Measurements from ENCODE around the gene TANC1.
A peak's percentile ranks its signal among the peaks of the same experiment; 100 is the strongest.

TANC1 gene

DNA sequence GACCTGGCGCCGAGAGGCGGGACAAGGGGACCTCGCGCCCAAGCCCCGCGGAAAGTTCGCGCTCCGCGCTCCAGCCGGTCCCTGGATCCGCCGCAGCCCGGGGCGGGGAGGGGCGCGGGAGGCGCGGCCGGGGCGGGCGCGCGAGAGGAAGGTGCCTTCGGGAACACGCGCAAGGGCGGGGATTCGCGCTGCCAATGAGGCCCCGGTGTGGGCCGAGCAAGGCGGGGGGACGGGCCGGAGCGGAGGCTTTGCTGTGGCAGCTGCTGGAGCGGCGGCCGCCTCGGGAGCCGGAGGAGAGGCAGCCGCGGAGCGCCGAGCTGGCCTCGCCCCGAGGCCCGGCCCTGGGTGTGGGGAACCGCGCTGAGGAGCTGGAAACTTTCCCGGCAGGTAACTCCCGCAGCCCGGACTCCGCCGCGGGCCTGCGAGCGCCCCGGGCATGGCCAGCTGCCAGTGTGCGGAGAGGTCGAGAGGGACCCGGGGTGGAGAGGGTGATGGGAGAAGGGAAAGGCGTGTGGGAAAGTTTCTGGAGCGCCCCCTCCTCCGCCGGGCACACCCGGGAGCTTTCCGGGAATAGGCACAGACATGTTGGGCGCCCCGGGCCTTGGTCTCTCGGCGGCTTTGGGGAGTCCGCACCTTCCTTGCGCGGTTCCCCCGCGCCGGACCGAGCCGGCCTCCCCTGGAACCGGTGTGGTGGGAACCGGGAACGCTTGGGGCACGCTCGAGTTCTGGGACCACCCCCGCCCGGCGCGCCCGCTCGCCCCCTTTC, at the start of gene TANC1:
Gene TANC1, plus strand, starts transcription at position 245 of the 766 bp plus-strand sequence. CDS start 97,271 bp downstream, outside the sequence.
- DNase-seq, result no peak

DNA sequence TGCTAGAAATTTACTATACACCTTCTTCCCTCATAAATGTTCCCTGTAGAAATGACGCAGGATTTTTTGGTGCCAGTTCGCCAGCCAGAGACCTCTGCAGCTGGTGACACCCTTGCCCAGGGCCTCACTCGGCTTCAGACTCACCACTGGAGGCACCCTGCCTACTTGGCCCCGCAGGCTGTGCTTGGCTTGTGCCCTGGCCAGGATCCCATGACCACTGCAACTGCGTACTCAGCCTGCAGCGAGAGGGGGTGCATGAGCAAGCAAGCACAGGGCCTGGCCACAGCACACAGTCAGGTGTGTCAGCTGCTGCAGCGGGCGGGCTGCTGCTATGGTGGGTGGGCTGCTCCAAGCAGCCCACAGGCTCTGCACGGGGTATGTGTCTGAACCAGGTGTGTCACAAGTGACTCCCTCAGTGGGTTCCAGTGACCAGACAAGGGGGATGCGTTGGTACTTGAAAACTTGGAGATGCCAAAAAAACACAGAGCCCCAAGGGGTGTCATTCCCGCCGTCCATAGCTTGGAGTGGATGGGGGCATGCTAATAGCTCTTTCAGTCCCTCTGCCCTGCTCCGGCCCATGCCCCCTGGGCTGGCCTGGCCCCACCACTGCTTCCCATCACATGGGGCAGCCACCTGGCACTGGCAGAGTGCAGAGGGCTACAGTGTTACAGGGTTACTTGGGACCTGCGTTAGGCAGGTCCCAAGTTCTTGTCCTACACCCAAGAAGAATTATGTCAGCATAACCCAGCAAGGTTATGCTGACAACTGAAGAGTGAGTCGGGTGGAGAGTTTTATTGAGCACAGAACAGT, 46.6 kb upstream of the TANC1 start:
- no peak for DNase-seq

DNA sequence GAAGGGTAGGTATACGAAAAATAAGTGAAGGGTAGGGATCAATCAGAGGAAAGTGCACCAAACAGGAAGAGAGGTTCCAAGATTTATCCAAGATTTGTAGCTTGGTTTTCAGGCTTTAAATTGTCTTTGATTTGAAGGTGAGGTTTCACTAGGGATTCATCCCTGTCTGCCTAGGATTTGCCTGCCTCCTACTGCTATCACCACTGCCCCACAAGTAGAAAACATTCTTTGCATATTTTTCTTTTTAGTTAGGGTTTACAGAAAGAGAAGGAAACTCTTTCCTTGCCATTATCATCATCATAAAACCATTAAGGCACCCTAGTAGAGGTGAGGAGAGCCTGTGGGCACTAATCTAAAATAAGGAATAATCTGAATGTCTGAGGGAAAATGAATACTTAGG, 45.8 kb upstream of the TANC1 start:
- DNase-seq, result no peak

DNA sequence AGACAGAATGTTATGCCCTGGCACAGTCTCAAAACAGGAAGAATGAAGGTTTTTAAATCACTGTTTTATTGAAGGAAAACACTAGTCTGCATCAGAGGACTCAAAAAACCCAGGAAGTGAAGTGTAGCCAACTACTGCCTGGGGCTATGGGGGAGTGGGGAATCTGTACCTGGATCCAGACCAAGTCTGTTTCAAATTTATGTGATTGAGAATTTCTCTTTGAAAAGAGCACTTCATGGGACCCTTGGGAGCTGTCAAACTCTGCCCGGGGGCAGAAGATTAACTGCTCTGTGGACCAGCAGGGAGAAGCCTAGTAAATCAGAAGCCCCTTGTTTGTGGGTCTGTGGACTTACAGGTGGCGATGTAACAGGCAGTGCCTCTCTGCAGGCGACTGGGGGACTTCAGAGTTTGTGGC, 45.3 kb upstream of the TANC1 start:
- DNase-seq, result no peak

DNA sequence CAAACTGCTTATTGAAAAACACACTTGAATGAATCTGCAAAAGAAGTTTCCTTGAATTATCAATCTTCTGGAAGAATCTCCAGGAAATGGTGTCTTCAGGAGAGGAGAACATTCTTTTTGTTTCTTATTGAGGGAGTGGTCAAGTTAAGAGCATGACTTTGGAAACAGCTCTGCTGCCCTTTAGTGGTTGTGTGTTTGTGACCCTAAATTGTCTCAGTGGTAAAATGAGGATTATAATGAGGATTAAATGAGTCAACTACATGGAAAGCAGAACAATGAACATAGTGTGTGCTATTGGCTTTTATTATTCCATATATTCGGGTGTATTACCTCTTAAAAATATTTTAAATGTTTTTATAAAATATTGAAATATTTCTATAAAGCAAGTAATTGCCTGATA, 44.8 kb upstream of the TANC1 start:
- DNase-seq, result no peak

DNA sequence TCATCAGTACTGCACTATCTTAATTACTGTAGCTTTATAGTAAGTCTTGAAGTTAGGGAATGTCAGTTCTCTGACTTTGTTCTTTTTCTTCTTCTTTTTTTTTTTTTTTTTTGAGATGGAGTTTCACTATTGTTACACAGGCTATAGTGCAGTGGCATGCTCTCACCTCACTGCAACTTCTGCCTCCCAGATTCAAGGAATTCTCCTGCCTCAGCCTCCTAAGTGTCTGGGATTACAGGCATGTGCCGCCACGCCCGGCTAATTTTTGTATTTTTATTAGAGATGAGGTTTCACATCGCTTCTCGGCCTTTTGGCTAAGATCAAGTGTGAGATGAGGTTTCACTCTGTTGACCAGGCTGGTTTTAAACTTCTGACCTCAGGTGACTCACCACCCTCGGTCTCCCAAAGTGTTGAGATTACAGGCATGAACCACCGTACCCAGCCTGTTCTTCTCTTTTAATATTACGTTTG, 41.9 kb upstream of the TANC1 start:
- DNase-seq, result no peak

DNA sequence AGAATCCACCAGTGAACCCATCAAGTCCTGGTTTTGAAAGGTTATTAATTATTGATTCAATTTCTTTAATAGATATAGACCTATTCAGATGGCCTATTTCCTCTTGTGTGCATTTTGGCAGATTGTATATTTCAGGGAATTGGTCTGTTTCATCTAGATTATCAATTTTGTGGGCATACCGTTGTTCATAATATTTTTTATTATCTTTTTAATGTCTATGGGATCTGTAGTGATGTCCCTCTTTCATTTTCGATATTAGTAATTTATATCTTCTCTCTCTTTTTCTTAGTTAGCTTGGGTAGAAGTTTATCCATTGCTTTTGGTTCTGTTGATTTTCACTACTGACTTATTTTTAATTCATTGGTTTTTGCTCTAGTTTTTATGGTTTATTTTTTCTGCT, 39.9 kb upstream of the TANC1 start:
- no peak for DNase-seq

DNA sequence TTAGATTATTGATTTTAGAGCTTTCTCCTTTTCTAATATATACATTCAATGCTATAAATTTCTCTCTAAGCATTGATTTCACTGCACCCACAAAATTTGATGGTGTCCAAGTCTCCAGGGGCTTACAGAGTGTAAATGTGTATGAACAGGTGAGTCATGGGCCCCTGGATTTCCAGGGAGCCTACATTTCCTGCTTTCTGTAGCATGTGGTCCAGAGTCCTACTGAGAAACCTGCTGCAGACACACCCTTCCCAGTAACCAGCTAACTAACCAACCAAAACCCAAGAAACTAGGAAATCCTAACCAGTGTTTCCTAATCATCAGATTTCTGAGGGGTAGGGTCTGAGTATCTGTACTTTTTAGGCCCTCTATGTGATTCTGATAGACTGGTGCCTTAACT, 39.5 kb upstream of the TANC1 start:
- no peak for DNase-seq

DNA sequence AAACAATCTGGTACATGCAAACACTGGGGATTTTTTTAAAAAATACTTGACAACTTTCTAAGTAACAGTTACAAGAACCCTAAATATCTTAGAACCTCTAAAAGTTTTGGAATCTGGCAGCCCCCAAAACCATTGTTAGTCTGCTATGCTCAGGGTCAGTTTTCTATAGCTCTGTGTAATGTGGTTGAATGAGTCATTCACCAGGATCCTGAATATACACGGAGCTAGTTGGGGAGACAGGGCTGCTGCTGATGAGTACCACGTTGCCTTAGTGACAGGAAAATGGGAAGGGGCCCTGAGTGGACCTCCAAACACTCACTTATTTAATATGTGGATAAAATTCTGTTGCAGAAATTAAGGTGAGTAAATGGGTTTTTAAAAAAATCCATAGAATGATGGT, 36.9 kb upstream of the TANC1 start:
- DNase-seq, result no peak

DNA sequence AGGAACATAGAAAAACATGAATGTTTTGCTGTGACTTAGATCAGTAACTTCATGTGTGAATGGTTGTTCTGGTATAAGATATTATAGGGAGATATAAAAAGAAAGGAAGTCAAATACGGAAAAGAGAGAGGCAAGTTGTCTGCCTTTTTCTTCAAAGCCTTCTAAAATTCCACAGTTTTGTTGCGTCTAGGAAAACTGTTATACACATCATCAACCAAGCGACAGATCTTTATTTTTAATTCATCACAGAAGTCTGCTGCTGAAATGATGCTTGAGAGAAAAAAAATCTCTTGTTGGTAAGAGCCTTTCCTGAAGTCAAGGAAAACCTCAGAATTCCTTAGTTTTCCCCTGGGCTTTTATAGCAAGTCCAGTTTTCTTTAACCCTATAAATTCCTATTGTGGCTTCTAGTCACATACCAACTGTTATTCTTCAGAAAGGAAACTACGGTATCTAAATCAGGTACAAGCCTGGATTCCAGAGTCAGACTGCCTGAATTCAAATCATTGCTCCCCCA, 36.3 kb upstream of the TANC1 start:
- DNase-seq, result no peak

DNA sequence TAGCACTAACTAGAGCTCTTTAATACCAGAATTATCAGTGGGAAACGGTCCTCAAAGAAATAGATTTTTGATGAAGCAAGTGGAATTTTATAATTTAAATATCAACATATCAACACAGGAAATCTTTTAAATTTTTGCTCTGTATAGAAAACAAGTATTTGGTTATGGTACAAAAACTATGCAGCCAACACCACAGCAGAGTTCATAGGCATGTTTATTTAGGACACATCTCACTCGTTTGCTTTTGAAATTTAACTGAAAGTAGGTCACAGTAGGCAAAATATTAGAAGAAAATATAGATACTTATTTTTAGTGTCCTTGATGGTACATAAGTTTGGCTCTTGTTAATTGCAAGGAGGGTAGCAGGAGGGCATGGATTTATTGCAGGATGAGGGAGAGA, 34.3 kb upstream of the TANC1 start:
- no peak for DNase-seq

DNA sequence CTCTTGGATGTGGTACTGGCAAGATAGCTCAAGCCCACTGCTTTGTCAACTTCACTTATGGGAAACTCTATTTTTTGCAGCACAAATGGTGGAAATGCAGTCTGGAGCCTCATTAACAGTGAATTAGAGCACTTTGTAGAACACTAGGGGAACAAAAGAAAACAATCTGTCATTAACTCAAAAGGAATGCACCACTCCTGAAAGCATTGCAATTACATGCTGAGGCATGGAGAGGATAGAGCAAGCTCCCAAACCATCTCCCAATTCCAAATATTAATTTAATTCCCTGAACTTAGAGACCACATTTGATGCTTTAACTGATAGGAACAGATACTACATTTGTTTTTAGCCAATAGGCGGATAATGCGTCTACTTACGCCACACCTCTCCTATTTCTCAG, 32.8 kb upstream of the TANC1 start:
- DNase-seq, result no peak

DNA sequence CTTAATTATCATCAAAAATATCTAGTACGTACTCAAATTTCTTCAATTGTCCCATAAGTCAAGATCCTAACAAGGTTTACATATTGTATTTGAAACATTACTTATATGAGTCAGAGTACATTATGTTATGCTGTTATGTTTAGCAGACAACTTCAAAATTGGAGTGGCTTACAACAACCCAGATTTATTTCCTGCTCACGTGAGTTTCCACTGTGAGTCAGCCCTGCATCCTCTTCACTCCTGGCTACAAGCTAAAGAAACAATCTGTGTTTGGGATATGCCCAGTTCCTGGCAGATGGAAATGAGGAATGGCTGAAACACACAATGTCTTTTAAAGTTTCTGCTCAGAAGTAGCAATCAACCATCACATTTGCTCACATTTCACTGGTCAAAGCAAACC, 31.5 kb upstream of the TANC1 start:
- no peak for DNase-seq

DNA sequence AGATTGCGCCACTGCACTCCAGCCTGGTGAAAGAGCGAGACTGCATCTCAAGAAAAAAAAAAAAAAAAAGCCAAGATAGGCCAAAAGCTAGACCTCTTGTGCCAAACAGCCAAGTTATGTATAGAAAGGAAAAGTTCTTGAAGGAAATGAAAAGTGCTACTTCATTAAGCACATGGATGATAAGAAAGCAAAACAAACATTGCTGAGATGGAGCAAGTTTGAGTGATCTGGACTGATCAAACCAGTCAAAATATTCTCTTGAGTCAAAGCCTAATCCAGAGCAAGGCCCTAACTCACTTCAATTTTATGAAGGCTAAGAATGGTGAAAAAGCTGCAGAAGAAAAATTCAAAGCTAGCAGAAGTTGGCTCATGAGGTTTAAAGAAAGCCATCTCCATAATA, 28.1 kb upstream of the TANC1 start:
- DNase-seq, result no peak

DNA sequence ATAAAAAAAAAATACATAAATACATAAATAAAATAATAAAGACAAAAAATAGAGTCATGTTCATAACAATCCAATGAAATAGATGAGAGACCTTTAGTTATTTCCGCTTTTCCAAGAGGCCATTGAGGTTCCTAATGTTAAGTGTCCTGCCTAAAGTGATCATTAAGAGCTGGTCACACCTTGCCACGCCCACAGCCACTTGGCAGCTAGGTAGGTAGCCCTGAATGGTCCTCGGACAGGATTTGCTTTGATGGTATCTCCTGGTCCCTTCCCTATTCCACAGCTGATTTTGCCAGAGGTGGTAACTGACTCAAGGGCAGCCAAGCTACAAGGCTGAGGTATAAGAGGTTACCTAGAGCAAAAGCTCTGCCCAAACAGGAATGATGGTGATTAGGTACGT, 24.5 kb upstream of the TANC1 start:
- DNase-seq, result no peak

DNA sequence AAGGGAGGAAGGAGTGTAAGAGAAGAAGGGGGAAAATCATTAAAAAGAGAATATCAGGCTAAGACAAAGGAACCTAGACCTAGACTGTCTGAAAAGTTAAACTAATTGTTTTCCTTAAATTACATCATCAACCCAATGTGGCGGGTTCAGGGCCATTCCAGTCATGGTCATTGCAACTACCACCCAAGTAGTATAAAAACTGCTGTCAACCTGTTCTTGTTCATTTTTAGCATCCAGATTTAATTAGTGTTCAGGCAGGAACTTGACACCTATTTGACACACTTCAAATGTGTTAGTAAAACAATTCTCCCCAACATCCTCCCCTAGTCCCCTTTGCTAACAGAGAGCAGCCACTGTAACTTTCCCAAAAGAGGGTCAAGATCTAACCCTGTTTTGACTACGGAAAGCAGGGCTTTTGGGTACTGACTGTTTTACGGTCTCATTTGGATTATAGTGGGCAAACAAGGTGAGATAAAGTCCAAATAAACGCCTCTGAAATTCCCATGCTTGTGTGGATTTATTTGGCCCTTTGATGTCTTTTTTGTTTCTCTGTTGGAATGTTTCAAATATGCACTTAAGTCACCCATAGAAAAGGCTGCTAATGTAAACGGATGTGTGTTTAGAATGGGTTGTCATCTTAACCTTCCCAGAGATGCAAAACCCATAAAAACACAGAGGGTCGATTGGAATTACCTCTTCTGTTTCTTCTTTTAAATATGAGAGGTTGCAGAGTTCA, 19.3 kb upstream of the TANC1 start:
- no peak for DNase-seq

DNA sequence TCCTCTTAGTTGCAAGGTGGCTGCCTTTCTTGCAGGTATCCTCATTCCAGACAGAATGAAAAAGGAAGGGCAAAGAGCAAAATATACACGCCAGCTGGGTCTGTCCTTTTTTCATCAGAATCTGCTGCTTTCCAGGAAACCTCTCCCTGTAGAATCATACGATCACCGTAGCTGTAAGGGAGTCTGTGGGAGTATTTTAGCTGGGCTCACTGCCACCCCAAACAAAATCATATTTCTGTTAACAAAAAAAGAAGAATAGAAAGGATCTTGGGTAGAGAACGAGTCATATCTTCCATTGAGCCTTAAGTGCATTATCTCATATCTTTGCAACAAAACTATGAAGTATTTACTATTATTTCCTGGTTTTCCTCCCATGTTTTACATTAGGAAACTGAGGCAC, 15.0 kb upstream of the TANC1 start:
- no peak for DNase-seq

DNA sequence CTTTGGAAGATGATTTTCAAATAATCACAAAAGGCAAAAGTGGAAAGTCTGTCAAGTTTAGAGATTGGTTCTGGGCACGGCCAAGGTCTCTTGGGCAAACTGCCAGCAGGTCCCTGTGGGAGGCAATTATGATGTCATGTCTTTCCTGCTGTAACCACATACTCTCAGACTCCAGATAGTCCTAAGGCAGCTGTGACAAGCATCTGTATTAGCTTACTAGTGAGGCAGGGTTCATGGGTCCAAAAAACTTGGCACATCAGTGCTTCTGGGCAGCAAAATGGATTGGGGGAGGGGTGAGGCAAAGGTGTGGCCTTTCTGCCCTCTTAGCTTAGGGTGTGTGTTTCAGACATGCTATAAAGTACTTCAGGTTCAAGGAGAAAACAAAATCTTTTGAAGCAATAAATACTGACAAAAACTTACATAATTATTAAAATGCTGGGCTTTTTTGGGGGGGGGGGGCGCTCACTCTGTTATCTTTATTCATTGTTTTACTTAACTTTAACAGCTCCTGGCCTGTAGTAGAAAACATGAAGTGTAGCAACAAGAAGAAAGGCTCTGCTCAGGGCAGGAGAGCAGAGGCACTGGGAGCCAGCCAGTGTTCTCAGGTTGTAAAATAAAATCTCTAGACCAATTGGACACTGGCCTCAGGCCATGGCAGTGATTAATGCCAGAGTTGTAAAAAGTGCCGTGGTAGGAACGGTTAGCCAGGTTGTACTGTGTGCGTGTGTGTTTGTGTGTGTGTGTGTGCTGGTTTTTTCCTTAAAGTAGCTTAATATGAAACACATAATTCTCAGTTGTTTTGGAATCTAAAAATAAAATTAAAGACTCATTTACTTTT, 14.3 kb upstream of the TANC1 start:
- peak in 1 of 2 experiments; percentile 1 for DNase-seq

DNA sequence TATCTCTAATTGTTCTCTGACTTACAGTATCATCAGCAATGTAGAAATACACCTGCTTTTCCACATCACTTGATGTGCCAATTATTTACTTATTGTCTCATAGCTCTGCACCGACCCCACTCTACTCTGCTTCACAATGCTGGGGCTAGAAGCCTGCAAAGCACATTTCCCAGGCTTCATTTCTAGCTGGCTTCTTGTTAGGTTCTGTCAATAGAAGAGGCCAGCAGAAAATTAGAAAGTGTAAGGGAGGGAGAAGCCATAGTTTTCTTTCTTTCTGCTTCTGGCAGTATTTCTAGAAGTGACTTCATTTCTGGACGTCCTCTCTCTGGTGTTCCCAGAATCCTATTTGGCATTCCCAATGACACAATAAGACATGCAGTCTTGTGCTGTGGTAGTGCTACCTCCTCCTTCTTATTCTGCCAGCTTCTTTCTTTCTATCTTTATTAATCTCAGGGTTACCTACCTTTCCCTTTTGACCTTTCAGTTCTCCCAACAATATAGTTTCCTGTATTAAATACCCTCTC, 12.5 kb upstream of the TANC1 start:
- DNase-seq, result no peak

DNA sequence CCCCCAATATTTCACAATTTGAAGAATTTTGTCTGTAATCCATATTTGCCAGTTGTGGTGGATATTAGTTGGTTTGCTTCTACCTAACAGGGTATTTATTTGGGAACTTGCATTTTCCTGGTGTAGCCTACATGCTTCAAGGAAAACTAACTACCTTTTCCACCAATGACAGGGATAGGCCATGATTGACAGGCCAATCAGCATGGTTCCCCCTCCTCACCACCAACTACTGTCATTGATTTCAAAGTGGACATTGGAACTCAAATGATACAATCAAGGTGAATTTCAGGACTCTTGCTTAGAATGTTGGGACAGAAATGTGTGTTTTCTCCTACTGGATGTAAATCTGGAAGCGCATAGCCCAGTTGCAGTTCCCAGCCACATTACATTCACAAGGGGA, 10.1 kb upstream of the TANC1 start:
- DNase-seq, result no peak

DNA sequence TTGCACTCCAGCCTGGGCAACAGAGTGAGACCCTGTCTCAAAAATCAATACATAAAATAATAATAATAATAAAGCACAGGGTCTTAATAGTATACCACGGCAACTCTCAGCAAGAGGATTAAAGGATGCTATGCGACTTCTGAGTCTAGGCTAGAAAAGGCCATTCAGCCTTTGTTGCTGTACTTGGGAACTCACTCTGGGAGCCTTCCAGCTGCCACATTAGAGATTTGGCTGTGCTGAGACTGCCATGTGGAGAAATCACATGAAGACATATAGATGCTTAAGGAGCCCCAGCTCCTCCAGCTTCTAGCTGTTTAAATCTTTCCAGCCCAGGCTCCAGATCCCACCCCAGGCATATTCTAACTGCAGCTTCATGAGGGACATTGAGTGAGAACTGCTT, 8.2 kb upstream of the TANC1 start:
- no peak for DNase-seq

DNA sequence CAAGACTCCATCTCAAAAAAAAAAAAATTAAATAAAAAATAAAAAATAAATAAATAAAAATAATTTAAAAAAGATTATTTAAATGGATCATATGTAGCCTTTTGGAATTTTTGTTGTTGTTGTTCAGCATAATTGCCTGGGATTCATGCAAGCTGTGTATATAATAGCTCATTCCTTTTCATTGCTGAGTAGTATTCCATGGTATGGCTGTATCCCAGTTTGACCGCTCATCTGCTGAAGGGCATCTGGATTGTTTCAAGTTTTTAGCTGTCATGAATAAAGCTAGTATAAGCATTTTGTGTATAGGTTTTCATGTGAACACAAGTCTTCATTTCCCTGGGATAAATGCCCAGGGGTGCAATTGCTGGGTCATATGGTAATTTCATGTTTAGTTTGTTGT, 6.4 kb upstream of the TANC1 start:
- DNase-seq, result no peak

Measured in AML-193 (cell line).